NCI-H2196 treated with DMSO at 0.1 percent for 48 hours (cell line): ENCODE data around the gene CIT.

Experiments used
- DNase-seq: peaks from one replicate; lab custom pipeline; 2025; ENCODE audit not compliant: unreplicated experiment; lab: John Stamatoyannopoulos, UW

Gene CIT

DNA sequence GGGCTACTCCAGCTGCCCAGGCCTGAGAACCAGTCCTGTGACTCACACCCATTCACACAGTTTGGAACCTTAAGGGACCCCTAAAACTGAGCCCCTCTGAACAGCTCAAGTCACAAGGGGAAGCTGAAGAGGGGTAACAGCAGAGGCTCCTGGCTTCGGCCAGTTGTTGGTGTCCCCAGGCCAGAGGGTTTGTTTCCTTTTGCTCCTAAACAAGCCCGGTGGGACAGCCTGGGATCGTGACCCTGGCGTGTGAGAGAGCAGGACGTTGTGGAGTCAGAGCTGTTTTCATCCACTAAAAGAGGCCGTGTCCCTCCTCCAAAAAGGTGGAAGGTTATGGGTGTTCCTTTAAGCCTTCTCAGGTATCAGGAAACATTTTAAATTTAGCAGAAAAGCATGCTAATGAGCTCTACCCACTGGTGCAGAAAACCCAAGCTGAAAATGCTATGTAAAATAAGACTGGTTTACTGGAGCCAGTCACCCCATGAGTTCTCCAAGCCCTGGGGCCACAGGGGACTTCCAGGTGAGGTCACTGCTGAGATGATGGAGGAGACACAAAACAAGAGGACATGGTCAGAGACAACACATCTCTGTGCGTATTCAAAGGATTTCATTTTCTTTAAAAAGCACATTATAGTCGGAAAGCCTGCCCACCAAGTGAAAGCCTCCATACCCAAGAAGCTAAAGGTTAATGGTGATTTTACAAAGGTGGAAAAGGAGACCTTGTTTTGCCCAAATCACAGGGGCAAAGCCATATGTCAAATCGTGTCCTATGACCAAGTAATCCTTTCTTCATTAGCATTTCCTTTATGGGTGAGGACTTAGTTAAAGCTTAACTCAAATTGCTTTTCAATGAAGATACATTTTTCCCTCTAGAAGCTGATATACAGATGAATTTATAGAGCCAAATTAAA lies 195.1 kb downstream of the CIT start:
- no peak for DNase-seq

DNA sequence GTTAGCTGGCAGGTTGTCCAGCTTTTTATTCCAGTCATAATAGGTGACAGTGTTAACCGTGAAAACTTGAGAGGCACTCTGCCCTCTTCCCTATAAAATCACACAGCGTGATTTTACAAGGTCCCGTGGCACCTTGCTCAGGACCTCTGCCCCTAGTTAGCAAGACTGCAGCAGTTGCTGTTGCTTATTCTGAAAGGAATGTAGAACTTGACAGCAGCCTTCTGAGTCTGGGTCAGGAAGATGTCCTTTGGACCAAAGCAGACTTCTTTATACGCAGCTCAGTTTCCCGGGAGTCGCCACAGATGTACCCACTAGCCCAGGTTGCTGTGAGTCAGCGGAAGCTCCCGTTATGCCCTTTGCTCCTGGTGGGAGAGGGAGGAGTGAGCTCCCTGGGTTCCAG lies 196.0 kb downstream of the CIT start:
- no peak for DNase-seq

DNA sequence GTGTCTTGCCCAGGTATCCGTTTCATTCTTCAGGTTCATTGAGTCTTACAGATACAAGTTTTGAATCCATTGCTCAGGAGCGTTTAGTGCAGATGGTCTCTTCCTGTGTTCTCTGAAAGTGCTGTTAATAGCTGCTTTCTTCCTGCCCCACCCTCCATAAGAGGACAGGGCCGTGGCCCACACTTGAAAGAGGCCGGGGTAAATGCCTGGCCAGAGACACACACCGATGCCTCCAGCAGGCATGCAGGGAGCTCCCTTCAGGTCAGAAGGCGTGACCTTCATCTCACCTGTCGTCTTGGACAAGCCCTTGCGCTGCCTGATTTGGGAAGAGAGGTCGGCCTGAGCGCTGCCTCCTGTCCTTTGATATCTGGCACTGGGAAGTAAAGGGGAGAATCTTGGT lies 197.6 kb downstream of the CIT start:
- DNase-seq, result no peak

DNA sequence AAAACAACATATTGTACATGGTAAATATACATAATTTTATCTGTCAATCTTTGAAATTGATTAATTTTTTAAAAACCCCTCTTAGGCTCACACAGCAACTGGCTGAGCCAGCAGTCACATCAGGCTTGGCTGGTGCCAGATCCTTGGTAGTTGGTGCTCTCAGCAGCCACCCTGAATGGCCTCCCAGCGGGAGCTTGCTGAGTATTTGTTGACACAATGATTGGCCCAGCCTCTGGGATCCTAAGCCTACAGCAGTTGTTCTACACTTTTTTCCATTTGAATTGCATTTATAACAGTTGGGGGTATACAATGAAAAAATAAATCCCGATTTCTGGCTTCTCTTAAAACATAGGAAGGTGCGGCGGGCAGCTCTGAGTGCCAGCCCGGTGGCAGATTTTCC lies 198.0 kb downstream of the CIT start:
- DNase-seq, result peak; percentile 16

DNA sequence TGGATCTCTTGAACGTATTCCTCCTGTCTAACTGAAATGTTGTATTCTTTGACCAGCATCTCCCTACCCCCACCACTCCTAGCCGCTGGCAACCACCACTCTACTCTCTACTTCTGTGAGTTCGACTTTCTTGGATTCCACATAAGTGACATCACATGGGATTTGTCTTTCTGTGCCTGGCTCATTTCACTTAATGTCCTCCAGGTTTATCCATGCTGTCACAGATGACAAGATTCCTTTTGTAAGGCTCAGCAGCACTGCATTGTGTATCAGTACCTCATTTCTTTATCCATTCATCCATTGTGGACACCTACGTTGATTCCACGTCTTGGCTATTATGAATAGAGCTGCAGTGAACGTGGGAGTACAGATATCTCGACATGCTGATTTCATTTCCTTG lies 198.7 kb downstream of the CIT start:
- DNase-seq, result no peak

DNA sequence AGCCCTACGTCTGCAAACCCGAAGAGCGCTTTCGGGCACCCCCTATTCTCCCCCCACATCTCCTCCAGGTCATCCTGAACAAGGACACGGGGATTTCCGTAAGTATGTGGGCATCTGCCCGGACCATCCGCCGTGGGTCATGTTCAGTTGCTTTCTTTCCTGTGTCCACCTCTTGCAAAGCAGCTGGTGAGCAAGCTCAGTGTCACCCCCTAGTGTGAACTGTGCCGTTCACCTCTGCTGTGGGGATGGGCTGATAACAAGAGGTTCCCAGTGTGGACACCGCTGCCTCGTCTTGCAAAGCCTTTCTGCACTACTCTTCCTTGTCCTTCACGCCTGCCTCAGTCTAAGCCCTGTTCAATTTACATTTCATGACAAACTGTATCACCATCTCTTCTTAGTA lies 200.5 kb downstream of the CIT start:
- no peak for DNase-seq

DNA sequence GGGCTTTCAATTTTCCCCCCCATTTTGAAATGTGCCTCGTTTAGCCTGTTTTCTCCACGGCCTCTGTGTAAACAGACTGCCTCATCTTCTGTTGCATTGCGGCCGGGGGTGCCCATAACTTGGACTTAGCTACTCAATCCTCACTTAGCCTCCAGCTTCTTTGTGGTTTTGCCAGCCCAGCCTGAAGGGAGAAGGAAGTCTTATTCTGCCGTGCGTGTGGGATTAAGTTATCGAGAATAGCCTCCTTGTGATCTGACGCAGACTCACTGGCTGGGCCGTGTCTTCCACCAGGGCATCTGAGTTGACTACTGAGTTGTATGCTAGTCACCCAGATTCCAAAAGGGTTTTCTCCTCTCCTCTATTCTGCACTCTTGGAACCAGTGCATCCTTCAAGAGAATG lies 201.1 kb downstream of the CIT start:
- DNase-seq, result no peak

DNA sequence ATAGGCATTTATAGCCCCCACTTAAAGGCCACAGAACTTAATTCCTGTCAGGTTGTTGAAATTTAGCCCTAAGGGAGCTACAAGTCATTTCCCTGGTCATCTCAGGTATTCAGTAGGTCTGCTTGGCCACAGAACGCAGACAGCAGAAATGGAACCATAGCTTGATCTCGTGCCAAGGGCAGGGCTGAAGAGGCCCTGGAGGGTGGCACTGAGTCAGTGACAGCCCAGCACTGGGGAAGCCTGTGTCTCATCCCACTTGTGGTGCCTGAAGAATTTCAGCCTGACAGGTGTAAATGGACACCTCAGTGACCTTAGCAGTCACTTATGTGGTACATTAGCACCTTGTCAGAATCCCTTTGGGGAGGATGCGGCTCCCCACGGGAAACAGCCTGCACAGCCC lies 202.6 kb downstream of the CIT start:
- DNase-seq, result no peak

DNA sequence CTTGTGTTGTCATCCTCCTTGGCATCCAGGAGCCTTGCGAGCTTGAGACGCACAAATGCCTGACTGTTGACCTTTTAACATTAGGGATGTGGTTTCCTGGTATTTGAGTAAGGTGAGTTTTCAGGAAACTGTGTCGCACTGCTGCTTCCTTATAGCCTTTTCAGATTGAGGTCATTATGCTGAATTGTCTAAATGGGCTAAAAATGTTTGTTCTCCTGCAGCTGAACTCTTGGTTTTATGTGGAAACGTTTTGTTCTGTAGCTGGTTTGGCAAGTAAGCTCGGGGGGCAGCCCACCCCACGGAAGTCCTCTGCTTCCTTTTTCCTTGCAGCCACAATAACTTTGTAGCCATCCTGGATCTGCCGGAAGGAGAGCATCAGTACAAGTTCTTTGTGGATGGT lies 203.5 kb downstream of the CIT start:
- DNase-seq, result no peak

DNA sequence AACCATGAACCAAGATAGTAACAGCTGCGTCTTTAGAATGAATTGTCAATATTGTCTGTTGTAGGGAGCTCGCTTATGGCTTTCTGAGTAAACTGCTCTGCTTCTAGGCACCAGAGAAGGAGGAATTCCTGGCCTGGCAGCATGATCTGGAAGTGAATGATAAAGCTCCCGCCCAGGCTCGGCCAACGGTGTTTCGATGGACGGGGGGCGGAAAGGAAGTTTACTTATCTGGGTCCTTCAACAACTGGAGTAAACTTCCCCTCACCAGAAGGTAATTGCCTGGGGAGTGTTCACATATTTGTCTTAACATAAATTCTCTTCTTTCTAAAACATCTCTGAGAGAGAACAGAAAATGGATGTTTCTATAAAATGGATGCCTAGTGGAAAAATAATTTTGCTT lies 204.9 kb downstream of the CIT start:
- DNase-seq, result no peak

DNA sequence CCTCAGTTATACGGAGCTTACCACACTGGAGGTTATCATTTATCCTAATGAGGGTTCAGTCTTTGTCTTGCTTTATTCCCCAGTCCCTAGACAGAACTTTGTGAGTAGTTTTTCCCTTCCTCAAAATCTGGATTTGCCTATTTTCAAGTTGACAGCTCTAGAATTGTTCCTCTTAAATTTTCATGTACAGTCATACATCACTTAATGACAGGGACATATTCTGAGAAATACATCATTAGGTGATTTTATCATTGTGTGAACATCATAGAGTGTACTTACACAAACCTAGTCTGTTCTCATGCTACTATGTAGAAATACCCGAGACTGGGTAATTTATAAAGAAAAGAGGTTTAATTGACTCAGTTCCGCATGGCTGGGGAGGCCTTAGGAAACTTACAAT lies 206.1 kb downstream of the CIT start:
- no peak for DNase-seq

DNA sequence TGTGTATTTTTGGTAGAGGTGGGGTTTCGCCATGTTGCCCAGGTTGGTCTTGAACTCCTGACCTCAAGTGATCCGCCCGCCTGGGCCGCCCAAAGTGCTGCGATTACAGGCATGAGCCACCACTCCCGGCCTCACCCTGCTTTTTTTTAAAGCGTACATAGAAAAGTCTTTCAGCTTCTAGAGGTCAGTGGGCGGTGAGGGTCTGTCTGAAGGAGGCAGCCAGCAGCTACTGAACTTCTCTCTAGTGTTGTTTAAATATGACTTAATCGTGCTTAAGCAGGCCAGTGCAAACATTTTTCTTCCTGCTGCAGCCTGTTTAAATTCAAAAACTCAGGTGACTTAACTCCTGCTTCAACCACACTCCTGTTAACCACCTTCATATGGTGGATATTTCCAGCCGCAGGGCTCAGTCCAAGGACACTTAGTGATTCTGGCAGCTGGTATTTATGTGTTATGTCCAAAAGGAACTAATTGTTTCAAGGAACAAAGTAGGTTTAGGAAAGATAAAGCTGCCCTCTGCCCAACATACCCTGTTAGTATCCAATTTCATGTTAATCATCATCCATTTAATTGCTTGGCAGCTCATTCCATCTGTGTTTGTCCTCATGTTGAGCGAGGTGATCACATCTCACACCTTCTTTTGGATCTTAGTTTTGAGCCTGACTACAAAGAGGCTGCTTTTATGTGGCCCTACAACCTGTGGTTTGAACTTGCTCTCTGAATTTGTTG lies 207.2 kb downstream of the CIT start:
- DNase-seq, result peak; percentile 77

DNA sequence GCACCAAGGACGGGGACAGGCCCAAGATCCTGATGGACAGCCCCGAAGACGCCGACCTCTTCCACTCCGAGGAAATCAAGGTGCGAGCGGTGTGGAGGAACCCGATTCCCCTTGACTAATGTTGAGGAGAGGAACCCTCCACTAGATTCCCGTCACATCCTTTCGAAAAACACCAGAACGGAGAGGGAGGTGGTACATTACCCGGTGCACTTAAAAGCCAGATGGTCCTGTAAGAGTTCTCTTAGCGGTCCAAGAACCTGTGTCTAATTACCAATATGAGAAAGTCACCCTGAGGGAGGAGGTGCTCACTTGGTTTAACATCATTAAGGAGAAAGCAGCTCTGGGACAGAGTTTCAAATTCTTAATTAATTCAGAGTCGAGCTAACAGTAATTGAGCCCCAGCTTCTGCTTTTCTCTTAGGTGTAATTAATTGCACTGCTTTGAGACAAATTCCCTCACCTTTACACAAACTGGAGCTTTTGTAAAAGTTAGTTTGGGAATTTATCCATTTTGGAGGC lies 208.7 kb downstream of the CIT start:
- no peak for DNase-seq

DNA sequence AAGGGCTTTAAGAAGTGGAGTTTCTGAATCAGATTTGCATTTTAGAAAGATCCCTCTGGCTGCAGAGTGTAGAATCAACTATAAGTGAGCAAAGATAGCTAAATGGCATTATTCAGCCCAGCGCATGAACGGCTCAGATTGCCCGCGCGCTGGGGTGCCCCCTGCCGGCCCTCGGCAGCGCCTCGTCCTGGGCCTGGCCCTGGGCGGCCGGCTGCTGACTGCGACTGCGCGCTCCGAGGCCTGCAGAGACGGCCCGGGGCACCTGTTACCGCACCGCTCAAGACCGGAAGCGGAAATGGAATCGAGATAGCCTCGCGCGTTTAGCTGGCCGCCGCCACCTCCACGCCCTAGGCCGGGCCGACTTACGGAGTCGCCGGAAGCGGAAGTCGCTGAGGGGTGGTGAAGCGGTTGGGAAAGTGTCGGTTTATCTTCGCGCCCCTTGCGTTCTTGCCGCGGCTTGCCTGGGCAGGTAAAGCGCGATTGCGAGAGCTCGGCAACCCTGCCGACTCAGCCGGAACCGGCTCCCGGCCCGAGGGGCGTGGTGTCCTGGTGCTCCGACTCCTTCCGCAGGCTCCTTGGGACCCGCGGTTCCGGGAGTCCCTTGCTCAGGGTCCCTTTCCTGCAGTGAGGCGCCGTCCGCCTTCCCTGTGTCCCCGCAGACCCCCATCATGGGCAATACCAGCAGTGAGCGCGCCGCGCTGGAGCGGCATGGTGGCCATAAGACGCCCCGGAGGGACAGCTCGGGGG lies 209.4 kb downstream of the CIT start, which contains the start of gene PRKAB1:
Gene PRKAB1 (plus strand): TSS at position 557 of the 747 bp plus-strand sequence. CDS start 112 bp downstream, at position 669.
- DNase-seq, result peak; percentile 98

DNA sequence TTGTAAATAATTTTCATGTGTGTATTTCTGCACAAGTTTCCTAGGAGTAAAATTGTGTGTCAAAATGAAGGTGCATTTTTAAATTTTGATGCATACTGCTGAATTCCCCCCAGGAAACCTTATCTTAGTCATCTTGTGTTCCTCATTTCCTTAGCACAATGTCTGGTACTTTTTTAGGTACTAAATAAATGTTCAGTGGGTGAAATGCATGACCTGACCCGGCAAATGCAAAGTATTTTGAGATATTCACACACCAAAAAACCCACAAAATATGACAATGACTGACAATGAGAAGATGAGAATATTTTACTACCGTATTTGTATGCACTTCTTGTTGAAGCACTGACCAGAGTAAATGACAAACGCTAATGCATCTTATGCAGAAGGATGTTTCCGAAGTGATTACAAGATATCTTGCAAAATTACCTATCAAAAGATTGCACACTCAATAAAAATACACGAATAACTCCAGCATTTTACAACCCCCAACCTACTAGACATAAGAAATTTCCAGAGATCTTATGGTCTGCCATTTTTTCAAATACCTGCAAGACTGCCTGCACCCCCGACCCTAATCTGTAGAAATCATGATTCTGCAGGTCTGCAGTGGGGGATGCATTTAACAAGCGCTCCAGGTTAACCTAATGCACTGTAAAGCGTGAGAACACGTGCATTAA lies 210.1 kb downstream of the CIT start:
- no peak for DNase-seq

DNA sequence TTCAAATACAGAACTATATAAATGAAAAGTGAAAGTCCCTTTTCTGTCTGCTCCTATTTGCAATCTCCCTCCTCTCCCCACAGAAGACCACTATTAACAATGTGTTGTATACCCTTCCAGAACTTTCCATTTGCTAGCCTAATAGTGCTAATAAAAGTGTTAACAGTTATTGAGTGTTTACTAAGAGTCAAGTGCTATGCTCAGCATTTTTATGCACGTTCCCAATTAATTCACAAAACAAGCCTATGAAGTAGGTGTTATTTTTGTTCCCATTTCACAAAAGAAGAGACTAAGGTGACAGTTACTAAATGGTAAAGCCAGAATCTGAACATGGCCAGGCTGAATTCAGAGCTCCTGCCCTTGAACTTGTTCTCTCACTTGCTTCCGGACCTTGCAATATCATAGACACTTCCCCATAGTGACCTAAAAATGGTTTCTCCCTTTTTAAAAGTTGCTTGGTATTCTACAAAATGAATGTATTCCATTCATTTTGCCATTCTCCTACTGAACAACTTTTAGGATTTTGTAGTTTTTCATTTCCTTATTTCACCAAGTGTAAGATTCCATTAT lies 210.8 kb downstream of the CIT start:
- DNase-seq, result no peak

DNA sequence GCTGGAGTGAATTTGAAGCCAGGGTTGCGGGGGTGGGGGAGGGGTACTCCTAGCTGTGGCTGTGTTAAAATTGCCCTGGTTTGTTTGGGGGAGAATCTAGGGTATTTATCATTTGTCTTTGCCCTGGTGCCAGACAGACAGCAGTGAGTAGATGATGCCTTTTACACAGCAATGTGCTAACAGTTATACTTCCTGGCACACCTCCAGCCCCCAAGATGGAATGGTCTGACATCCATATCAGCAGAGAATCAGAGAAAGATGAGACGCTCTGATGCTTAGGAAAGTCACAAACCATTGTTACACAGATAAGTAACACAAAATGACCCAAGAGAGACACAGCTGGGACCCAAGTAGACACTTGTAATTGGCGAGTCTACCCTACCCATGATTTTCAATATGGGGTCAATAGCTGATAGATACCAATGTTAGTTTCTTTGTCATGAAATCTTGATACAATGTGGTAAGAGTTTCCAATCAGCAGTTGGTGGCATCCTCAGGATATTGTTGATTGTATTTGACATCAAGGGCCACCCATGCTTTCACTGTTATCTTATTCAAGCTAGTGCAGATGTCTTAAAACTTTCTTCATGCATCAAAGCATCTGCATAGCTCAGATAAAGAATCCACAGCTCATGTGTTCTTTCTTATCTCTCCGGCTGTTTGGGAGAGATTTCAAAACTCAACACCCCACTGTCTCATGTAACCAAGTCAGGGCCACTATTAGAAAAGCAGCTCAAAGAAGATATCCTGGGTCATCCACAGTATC lies 211.8 kb downstream of the CIT start:
- no peak for DNase-seq

DNA sequence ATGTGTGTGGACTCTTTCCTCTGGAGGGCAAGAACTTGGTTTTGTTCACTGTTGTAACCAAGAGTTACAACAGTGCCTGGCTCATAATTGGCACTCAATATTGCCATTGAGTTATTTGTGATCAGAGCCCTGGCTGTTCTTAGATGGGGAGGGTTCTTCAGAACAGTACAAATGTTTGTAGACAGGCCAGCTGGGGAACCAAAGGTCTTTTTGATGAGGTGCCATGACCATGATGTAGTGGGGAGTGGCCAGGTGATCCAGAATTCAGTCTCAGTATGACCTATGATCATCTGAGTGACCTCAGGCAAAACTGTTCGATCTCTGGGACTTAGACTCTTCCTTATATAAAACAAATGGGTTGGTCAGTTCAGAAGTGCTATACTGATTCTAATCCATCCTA lies 212.5 kb downstream of the CIT start:
- DNase-seq, result no peak

DNA sequence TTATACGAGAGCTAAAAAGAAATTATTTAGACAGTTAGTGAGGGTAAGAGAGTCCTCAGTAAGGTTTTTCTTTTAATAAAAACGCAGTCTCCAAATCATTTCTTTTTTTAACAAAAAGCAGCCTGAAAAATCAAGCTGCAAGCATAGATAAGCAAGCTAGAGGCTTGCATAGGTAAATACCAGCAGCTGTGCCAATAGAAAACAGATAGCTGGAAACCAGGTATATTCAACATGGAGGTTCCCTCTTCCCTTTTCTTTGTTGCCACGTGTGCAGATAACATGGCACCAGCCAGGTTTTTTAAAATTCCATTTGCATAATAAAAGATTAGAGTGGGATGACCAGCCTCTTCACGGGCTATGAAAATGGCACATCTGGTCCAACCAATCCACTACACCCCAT lies 215.2 kb downstream of the CIT start:
- DNase-seq, result no peak

DNA sequence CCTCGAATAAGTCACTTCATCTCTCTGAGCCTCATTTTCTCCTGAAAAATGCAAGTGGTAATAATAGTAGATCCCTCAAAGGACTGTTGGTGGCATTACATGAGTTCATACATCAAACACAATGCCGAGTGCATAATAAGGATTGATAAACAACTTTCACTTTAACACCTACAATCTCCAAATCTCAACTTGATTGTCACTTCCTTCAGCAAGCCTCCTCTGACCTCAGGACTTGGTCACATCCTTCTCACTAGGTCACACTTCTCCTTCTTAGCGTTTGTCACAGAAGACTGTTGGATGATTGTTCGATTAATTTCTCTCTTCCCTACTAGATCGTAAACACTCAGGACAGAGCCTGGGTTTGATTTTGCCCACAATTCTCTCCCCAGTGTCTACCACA lies 217.0 kb downstream of the CIT start:
- no peak for DNase-seq
